ENCODE measurements around the gene FNDC3A. TPM values are rescaled to one million over a fixed set of nuclear protein-coding genes. Genes with fewer than 3 reads are reported as not detected.
"Not testable (repeated sequence)": the region's sequence is repeated elsewhere in the genome, so short reads cannot be mapped to it uniquely, and the experiment has no call there.

Gene FNDC3A
- total RNA-seq, 1 donor from 2014 or later, result 39.4 TPM

GRCh38 chr13:49112782-49113525 is 137.2 kb downstream of the FNDC3A start:
- DNase-seq (ENCODE audit: low spot score), result no peak
- H3K4me1 Mint-ChIP-seq (ENCODE audit: unreplicated experiment), result peaks cover 20% of the 10 kb centered on the region
- H3K27me3 Mint-ChIP-seq (ENCODE audit: unreplicated experiment), result peaks cover 2% of the 10 kb centered on the region
- TF ChIP-seq CTCF (IDR thresholded peaks at IDR 0.05; ENCODE audit: unreplicated experiment), result no peak
- H3K4me3 Mint-ChIP-seq (ENCODE audit: unreplicated experiment), result peak overlapping the region; percentile 60
- H3K9me3 Mint-ChIP-seq (ENCODE audit: unreplicated experiment), result no peaks in the 10 kb centered on the region
- H3K36me3 Mint-ChIP-seq (ENCODE audit: low read depth, unreplicated experiment), result peaks cover 21% of the 10 kb centered on the region
- peak overlapping the region; percentile 85 for H3K27ac Mint-ChIP-seq (ENCODE audit: unreplicated experiment)

GRCh38 chr13:49113526-49114286 is 138.0 kb downstream of the FNDC3A start:
- peaks cover 2% of the 10 kb centered on the region for H3K27me3 Mint-ChIP-seq (ENCODE audit: unreplicated experiment)
- peak overlapping the region; percentile 20 for H3K4me3 Mint-ChIP-seq (ENCODE audit: unreplicated experiment)
- H3K4me1 Mint-ChIP-seq (ENCODE audit: unreplicated experiment), result peaks cover 22% of the 10 kb centered on the region
- peaks cover 26% of the 10 kb centered on the region for H3K36me3 Mint-ChIP-seq (ENCODE audit: low read depth, unreplicated experiment)
- H3K27ac Mint-ChIP-seq (ENCODE audit: unreplicated experiment), result peak overlapping the region; percentile 85
- no peaks in the 10 kb centered on the region for H3K9me3 Mint-ChIP-seq (ENCODE audit: unreplicated experiment)
- no peak for TF ChIP-seq CTCF (IDR thresholded peaks at IDR 0.05; ENCODE audit: unreplicated experiment)
- no peak for DNase-seq (ENCODE audit: low spot score)

- Mint-ChIP-seq H3K36me3 (ENCODE audit: low read depth, unreplicated experiment) (peaks cover 44% of the 10 kb centered on the region), H3K4me3 (ENCODE audit: unreplicated experiment) (no peak overlapping the region), H3K4me1 (ENCODE audit: unreplicated experiment) (peaks cover 19% of the 10 kb centered on the region), H3K9me3 (ENCODE audit: unreplicated experiment) (no peaks in the 10 kb centered on the region), H3K27me3 (ENCODE audit: unreplicated experiment) (peaks cover 2% of the 10 kb centered on the region), H3K27ac (ENCODE audit: unreplicated experiment) (no peak overlapping the region)
- no peak for TF ChIP-seq CTCF (IDR thresholded peaks at IDR 0.05; ENCODE audit: unreplicated experiment)
- no peak for DNase-seq (ENCODE audit: low spot score)
Observed at GRCh38 chr13:49116873-49117272, 141.2 kb downstream of the FNDC3A start.

GRCh38 chr13:49118455-49118854 is 142.7 kb downstream of the FNDC3A start:
- H3K4me1 Mint-ChIP-seq (ENCODE audit: unreplicated experiment); H3K27ac Mint-ChIP-seq (ENCODE audit: unreplicated experiment); H3K4me3 Mint-ChIP-seq (ENCODE audit: unreplicated experiment); DNase-seq (ENCODE audit: low spot score); H3K9me3 Mint-ChIP-seq (ENCODE audit: unreplicated experiment); H3K27me3 Mint-ChIP-seq (ENCODE audit: unreplicated experiment): not testable (repeated sequence)
- peaks cover 44% of the 10 kb centered on the region for H3K36me3 Mint-ChIP-seq (ENCODE audit: low read depth, unreplicated experiment)

GRCh38 chr13:49124693-49125304 is 149.1 kb downstream of the FNDC3A start:
- no peaks in the 10 kb centered on the region for H3K4me1 Mint-ChIP-seq (ENCODE audit: unreplicated experiment)
- peaks cover 9% of the 10 kb centered on the region for H3K36me3 Mint-ChIP-seq (ENCODE audit: low read depth, unreplicated experiment)
- DNase-seq (ENCODE audit: low spot score), result no peak
- peaks cover 3% of the 10 kb centered on the region for H3K27me3 Mint-ChIP-seq (ENCODE audit: unreplicated experiment)
- no peaks in the 10 kb centered on the region for H3K9me3 Mint-ChIP-seq (ENCODE audit: unreplicated experiment)
- no peak overlapping the region for H3K27ac Mint-ChIP-seq (ENCODE audit: unreplicated experiment)
- H3K4me3 Mint-ChIP-seq (ENCODE audit: unreplicated experiment), result no peak overlapping the region
- TF ChIP-seq CTCF (IDR thresholded peaks at IDR 0.05; ENCODE audit: unreplicated experiment), result no peak

All from endothelial cell (in vitro differentiated cells).